ENCODE results near the gene ARAP1.
"Not testable (repeated sequence)": the region's sequence is repeated elsewhere in the genome, so short reads cannot be mapped to it uniquely, and the experiment has no call there.

ARAP1 gene

DNA sequence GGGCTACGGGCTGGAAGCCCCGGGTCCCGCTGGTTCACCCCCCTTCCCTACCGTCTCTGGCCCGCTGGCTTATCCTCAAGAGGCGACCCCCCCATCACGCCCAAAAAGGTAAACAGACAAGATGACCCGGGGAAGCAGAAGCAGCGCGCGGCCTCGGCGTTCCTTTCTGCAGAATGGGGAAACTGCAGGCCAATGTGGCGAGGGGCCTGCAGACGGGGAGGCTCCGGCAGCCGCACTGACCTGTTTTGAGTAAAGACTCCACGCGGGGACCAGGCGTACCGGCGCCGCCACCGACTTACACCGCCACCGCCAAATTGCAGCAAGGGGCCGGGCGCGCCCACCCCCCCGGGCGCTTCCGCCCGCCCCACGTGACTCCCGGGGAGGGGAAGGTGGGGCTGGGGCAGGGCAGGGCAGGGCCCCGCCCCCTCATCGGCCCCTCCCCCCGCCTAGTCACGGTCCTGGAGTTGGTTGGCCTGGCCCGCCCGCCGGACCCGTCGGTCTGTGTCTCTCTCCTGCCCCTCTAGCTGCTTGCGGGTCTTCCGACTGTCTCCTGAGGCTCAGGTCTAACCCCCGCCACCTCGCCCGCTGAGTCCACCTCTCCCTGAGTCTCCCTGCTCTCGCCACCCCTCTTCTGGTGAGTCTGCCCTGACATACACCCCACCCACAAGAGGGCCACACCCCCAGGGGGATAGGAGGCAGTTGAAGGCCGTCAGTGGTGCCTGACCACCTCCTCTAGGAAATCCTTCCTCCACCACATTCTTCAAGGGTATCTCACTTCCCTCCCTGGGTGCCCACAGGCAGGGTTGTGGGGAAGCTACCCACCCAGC, at the start of gene ARAP1:
TSS of gene ARAP1 (minus strand) at position 321 of the 827 bp plus-strand sequence. CDS start 25,280 bp downstream, outside the sequence.
- DNase-seq: peak; percentile 15

DNA sequence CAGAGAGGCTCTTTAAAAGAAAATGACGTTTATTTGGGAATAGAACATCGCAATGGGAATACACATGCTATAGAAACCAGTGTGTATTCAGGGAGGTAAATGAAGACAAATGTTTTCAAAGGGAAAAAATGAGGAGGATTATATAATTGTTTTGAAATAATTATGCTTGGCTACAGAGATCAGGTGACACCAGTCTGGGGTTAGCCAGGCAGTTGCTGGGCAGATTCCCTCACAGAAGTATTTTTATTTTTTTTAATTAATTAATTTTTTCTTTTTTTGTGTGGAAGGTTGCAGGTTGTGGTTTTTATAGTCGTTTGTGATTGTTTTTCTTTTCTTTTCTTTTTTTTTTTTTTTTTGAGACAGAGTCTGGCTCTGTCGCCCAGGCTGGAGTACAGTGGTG, 47.2 kb upstream of the ARAP1 start:
- DNase-seq: no peak

DNA sequence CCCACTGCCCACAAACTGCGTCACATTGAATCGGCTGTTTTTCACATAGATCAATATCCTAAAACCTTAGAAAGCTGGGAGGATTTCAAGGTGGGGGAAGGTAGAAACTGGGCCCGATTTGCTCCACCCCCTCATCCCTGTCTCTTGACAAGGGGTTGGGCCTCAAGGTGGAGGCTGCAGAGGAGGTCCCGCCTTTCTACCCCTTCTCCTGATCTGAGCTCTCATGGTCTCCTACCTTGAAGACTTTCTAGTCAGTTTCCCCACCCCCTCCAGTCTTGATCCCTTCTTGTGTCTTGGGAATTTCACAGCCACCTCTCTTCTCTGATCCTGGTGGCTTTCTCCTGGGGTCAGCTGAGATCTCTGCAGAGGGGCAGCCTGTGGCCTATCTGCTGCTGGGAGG, 46.2 kb upstream of the ARAP1 start:
- DNase-seq: no peak

DNA sequence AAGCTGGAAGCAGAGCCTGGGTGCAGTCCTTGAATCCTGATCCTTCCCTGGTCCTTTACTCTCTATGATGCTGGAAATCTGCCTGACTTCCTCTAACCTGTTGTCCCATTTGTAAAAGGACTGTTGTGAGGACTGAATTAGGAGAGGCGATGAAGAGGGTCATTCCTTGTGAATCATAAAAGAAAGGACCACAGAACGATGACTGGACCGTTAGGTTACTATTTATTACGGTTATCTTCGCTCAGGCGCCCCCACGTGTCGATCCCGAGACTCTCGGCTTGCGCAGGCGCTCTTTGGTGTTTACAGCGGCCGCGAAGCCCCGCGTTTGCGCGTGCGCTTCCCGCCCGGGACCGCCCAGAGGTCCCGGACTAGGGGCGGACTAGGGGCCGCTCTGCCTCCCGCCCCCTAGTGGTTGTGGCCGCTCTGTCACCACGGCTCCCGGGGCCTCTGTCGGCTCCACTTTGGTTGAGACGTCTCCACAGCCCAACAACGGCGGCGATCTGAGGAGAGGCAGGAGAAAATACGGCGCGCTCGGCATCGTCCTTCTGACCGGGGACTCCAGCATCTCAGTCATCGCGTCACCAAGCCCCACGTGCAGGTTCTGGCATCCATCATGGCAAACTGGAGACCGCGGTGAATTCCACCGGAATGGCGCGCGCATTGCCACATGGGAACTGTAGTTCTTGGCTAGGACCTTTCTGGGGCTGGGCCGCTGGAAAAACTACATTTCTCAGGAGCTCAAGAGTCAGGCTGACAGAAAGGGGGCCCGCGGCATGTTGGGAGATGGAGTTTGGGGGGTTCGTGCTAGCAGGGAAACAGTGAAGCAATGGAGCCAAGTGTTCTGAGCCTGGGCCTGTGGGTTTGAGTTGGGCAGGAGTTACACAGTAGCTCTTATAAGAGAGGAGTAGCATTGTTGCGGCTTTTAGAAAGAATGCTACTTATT, 41.5 kb upstream of the ARAP1 start, which contains the start of gene STARD10:
TSS of gene STARD10 (minus strand) at position 623 of the 943 bp plus-strand sequence. CDS start 12,866 bp downstream, outside the sequence.
- DNase-seq: peak; percentile 92

DNA sequence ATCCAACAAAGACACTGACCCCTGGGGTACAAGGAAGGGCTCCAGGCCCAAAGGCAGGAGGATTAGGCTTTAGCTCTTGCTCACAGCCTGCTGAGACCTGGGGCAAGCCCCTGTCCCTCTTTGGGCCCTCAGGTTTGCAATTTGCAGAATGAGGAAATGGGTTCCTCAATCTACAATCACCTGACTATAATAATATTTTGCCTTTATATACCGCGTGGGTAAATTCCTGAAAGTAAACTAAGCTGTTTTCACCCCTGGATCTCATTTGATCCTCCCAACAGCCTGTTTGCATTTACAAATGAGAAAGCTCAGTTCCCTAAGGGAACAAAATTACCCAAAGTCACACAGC, 40.8 kb upstream of the ARAP1 start:
- no peak for DNase-seq

DNA sequence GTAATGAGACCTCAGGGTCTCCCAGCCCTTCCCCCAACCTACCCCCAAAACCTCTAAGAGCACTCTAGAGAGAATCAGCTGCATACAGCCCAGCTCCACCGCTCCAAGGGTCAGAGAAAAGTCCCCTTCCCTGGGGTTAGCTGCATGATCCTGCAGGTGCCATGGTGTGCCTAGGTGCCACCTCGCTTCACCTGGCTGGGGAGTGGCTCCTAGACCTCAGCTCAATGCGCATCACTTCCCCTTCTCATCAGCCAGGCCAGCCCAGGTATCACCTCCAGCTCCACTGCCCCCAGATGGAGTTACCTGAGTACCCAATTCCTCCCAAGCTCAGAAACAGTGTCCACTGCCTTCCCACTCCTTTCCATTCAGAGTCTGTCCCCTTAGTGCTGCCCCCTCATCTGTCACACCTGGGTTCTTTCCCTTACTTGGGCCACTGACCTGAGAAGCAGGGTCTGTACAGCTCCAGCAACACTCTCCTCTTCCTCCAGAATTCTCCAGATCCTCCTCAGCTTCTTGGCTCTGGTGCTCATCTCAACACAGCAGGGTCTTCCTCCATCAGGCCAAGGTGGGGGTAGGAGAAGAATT, 40.3 kb upstream of the ARAP1 start:
- DNase-seq: no peak

DNA sequence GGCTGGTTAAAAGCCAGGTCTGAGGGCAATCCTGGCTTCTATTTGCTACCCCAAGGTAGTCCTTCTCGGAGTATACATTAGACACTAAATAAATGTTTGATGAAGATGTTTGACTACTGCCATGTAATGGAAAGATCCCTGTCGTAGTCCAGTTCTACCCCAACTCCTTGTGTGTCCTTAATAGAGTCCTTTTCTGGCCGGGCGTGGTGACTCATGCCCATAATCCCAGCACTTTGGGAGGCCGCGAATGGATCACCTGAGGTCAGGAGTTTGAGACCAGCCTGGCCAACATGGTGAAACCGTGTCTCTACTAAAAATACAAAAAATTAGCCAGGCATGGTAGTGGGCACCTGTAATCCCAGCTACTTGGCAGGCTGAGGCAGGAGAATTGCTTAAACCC, 39.0 kb upstream of the ARAP1 start:
- not testable (repeated sequence) for DNase-seq

DNA sequence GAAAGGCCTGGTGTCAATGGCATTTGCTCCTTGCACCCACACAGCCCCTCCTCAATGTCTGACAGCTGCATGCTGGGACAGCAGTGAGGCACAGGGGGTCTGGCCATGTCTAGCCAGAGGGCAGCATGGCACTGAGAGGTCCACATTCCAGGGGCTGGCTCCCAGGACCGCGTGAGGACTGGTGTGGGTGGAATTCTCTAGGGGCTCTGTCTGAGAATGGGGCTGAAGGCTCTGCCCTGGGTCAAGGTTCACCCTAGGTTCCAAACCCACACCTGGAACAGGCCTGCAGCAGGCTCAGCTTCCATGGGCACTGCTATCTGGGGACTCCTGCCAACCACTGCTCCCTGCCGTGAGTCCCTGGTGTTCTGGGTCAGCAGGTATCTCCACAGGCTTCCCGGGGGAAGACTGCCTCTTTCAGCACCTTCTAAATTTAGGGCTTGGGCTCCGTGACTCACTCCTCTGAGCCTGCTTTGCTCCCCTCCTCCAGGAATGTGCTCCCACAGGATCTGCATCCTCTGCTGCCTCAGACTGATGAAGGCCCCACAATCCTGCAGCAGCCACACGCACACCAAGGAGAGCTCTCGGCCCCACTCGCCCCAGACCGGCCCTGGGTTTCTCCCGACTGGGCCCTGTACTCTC, 37.4 kb upstream of the ARAP1 start:
- no peak for DNase-seq

DNA sequence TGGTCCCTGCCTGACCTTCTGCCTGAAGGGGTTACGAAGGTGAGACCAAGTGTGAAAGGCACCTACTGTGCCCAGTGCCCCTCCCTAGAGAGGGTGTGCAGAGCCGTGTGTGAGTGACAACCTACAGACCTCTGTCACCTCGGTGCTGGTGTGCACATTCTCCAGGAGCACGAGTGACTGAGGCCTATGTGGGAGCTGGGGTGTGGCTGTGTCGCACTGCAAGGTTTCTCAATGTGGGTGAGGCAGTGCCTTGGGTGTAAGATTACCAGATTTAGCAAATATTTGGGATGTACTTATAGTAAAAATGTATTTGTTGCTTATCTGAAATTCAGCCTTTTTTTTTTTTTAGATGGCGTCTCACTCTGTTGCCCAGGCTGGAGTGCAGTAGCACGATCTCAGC, 36.0 kb upstream of the ARAP1 start:
- DNase-seq: no peak

DNA sequence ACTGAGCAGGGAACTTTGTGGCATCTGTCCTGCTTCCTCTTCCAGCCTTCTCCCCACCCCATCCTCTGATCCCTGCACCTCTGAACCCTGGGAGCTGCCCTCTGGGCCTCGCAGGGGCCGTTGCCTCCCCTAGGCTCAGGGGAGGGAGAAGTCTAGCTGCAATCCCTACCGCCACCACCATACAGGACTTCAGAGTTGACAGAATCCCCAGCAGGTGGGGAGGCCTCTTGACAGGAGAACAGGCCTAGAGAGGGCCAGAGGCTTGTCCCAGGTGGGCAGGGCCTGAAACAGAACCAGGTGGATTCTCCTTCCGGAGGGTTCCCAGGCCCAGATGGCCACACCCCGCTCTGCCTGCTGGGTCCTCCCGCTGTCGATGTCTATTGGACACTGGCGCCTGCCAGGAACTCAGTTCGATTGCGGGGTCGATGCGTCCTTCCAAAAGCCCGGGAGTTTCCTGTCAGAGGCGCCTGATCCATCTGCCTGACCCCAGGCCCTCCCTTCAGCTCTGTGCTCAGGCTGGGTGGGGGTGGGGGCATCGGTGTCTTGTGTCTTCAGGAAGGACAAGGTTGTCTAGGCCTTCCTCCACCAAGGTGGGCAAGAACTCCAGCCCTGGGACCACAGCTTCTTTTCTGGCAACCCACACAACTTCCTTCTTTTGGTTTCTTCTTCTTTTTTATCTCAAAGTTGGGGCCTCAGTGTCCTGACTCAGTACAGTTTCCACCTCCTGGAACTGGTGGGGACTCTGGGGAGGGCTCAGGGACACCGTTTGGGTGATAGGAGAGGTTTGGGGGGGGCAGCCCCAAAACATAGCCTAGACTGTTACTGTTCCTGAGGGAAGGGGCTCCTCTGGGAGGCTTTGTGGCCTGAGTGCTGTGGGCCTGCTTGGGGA, 35.3 kb upstream of the ARAP1 start:
- no peak for DNase-seq

DNA sequence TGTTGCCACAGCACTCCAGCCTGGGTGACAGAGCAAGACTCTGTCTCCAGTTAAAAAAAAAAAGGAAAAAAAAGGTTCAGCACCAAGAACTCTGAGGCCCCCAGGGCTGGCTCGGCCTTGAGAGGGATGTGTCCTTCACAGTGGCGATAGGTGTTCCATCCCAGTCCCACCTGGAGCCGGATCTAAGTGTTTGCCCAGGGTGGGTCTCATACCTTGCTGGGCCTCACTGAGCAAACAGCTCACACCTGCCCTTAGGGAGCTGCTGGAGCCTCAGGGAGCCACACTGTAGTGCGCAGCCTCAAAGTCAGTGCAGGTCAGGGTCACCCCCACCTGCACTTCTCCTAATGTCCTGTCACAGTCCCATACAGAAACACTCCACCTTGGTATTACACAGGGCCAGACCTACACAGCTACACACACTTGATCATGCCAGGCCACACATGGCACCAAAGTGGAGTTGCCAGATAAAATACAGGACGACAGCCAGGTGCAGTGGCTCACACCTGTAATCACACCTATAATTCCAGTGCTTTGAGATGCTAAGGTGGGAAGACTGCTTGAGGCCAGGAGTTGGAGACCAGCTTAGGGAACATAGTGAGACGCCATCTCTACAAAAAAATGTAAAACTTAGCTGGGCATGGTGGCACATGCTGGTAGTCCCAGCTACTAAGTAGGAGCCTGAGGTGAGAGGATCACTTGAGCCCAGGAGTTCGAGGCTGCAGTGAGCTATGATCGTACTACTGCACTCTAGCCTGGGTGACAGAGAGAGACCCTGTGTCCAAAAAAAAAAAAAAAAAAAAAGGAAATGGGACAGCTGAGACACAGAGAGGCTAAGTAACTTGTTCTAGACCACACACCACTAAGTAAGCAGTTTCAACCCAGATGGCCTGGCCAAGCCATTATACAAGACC, 34.4 kb upstream of the ARAP1 start:
- peak; percentile 75 for DNase-seq

DNA sequence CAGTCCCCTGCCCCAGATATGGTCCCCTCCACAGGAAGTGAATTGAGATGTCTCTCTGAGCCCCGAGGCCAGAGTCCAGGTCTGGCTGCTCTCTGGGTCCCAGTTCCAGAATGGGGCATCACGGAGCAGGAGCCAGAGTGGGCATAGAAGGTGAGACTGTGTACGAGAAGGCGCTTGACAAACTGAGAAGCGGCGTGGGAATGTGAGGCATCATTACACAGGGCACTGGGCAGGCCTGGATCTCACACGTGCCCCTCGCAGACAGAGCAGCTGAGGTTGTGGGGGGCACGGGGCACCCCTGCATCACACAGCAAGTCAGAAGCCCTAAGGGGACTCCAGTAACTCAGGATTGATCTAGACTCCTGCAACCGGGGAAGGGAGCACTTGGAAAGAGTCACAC, 32.5 kb upstream of the ARAP1 start:
- DNase-seq: no peak

DNA sequence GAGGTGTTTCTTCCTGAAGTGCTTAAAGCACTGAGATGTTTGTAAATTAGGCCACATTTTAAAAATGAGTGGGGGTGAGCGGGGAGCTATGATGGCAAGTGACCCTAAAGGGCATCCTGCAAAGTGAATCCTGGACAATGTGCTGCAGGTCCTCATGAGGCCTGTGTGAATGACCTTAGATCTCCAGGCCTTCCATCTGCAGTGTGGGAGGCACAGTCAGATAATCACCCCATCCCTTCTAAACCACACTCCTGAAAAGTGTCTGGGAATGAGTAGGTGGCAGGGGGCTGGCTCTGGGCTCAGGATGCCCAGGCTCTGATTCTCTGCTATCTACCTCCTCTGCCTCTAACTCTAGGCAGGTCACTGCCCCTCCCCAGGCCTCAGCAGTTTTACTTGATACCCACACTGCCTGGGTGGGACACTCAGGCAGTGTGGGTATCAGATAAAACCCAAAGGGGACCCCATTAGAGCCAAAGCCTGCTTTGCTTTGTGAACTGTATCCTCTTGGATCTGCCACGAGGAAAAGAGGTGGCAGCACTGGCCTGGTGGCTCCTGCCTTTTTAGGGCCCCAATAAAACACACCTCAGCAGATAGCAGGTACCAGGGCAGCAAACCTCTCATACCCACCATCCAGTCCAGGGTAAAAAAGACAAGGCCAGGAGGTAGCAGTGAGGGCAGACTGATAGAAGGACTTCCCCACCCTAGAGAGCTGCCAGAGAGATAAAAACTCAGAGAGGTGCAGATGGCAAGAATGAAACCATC, 31.1 kb upstream of the ARAP1 start:
- DNase-seq: no peak

DNA sequence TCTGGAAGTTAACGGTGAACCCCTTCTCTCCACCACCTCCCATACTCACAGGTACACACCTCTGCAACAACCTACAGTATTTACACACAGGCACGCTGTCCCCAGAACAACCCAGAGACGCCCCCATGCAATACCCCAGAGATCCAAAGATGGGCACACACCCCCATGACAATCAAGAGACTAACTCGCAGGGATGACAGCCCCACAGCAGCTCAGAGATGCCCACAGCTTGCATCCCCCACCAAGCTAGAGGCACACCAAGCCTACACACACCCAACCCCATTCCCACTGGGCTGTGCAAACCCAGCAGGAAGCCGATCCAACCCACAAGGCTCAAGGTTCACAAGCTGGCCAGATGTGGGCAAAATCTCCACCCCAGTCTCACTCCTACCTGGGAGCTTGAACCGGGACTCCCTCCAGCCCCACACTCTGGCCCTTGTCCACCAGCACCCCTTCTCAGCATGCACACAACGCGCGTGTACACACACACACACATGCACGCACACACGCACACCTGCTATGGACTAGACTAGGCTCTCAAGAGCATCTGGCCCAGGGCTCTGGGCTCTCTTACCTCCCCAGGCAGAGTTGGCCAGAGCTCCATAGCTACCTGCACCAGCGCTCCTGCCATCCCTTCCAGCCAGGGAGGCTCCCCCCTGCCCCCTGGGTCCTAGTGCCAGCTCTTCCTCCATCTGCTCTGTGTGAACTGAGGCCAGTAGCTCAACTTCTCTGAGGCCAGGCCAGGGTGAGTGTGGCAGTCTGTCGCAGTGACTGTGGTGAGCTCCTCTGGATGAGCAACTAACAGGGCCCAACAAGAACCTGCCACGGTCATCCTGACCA, 30.1 kb upstream of the ARAP1 start:
- no peak for DNase-seq

DNA sequence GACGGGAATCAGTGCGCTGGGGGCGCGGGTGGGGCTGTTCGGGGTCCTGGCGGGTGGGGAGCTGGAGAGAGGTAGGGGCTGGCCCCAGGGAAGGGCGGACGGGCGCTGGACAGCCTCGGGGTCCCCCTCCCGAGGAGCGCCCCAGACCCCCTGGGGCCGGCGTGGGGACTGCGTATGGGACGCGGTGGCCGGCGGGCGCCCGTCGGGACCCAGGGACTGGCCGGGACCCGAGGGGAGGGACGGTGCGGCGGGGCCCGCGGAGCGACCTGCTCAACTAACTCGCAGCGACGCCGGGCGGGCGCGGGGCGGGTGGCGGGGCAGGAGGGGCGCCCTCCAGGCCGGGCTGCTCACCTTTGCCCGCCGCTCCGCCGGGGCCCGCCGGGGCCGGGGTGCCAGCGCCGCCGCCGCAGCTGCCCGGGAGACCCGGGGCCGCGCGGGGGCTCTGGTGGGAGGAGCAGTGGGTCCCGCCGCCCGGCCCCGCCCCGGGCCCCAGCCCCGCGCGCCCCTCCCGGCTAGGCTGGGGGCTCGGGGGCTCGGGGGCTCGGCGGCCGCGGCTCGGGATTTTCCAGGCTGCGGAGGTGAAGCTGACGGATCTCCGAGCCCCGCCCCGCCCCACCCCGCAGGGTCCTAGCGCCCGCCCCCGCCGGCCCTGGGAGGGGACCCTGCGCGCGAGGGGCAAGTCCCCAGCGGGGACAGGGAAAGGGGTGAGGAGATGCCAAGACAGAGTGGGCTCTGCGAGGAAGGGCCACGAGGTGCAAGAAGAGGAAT, 29.3 kb upstream of the ARAP1 start:
- DNase-seq: no peak

DNA sequence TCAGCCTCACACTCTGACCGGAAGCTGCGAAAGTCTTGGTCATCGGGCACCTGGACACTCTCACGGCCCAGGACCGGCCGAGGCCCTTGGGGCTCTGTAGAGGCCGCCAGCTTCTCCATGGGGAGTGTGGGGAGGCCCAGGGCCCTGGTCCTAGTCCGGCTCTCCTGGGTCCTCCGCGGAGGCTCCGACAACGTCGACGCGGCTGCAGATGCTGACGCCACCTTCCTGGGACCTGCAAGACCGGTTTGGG, 28.8 kb upstream of the ARAP1 start:
- DNase-seq: no peak

DNA sequence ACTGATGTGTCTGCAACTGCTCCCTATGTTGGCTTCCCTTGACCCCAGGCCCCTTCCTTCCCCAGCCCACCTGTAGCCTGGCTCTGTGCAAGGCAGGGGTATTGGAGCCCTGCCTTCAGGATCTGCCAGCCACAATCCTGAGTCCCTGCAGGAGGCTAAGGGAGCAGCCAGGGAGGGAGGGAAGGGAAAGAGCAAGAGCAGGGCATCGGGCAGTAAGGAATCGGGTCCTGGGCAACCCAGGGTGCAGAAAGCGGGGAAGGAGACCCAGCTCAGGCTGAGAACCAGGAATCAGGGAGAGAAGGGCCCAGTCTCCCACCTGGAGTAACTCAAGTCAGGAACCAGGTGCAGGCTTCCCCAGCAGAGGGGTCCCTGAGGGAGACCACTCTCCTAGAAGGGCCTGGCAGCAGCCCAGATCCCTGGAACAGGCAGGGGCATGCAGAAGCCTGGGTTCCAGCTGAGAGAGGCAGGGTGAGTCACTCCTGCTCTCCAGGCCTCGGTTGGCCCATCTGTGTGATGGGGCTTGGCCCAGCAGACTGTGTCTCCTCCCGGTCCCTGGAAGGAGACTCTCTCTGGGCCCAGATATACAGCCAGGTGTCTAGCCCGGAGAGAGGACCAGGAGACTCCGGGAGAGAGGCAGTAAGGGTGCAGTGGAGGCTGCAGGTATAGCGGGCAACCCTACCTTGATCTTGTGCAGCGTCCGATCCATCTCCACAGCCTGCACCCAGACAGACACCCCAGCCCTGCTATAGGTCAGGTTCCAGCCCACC, 28.3 kb upstream of the ARAP1 start:
- no peak for DNase-seq
